ENCODE measurements around the gene NRXN3.

GRCh38 chr14:79600406-79600805, 1430.2 kb downstream of the NRXN3 start:
- TF ChIP-seq CTCF (IDR thresholded peaks at IDR 0.05) (no peak), SIN3A (IDR thresholded peaks at IDR 0.05; ENCODE audit: borderline replicate concordance, insufficient read depth, low read depth, low read length) (no peak), POLR2AphosphoS5 (IDR thresholded peaks at IDR 0.05; ENCODE audit: low read depth, low read length) (no peak), REST (IDR thresholded peaks at IDR 0.05; ENCODE audit: insufficient read depth in 1 of 2, low read depth in 2 of 2, low read length in 1 of 2) (no peak)

All from Panc1 (cell line).